Middle frontal gyrus (tissue), 1 donor: ENCODE data around the gene NOTO.
A peak's percentile ranks its signal among the peaks of the same experiment; 100 is the strongest.
"Not testable (repeated sequence)": the region's sequence is repeated elsewhere in the genome, so short reads cannot be mapped to it uniquely, and the experiment has no call there.

ENCODE experiments used
- DNase-seq: peaks from one replicate; pipeline ENCODE4 v3.0.0-alpha.2; 2015; ENCODE audit warnings: low spot score; ENCODE audit errors: extremely low spot score

The NOTO gene, protein sequence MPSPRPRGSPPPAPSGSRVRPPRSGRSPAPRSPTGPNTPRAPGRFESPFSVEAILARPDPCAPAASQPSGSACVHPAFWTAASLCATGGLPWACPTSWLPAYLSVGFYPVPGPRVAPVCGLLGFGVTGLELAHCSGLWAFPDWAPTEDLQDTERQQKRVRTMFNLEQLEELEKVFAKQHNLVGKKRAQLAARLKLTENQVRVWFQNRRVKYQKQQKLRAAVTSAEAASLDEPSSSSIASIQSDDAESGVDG

DNA sequence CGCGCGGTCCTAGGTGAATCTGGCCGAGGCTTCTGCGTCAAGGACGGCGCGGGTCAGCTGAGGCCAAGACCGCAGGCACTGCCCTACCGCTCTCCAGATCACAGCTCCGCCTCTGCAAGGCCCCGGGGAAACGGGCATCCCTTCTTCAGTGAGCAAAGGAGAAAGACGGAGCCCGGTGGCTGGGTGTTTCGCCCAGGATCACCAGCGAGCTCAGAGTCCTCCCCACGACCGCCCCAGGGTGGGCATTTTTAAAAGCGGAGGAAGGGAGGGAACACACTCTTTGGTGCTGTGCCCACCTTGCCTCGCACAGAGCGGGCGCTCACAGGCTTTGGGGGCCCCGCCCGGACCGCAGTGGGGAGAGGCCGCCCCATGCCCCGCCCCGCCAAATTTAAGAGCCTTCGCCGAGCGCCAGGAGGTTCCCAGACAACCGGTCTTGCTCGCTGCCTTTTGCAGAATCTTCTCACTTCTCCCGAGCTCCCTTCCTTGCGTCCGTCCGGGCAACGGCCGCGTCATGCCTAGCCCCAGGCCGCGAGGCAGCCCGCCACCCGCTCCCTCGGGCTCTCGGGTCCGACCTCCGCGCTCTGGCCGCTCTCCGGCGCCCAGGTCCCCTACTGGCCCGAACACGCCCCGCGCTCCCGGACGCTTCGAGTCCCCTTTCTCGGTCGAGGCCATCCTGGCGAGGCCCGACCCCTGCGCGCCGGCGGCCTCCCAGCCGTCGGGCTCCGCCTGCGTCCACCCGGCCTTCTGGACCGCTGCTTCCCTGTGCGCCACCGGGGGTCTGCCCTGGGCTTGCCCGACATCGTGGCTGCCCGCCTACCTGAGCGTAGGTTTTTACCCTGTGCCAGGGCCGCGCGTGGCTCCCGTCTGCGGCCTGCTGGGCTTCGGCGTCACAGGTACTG is at the start of gene NOTO:
NOTO (plus strand) TSS at position 419 of the 899 bp plus-strand sequence; CDS start at position 512, 93 bp downstream.
- no peak for DNase-seq

DNA sequence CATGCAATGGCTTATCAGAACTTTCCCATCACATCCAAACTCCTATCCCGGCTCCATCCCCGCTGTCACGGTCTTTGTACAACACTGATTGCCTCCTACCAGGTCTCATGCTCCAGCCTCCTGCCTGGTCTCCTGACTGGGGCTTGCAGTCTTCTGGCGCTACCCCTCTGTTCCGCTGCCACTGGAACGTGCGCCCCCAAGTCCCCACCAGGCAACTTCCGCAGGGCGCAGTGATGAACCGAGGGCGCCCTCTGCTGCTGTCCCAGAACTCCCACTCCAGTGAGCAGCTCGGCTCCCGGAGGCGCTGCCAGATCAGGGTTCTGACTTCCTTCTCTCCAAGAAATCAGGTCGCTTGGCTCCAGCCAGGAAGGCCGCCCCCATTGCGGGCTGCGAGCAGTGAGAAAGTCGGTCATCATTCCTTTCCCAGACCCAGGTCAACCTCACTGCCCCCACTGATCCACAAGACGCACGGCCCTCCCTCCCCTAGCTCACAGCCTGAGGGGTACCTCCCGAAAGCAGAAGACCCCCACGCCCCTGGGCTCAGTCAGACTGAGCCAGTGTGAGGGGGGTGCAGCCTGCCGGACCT is 45.7 kb upstream of the NOTO start:
- DNase-seq, result no peak

DNA sequence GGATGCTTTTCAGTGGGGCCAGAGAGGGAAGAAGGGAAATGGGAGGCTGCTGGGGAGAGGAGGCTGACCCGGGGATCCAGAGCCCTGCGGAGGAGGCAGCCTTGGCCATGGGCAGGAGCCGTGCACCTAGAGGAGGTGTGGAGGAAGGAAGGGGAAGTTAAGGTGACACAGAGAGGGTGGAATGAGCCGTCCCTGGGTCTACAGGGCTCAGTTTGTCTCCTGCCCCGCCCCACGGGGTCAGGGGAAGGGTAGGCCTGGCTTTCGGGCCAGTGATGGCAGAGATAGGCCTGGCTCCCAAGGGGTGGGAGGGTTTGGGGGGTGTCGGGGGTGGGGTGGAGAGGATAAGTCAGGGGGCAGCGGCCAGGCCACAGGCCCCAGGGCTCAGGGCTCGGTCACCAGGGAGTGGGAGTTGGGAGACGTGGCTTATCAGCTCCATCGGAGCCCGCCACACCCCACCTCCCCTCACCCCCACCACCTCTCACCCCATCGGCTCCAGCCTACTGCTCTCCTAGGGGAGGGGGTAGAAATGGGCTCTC is 39.5 kb upstream of the NOTO start:
- no peak for DNase-seq

DNA sequence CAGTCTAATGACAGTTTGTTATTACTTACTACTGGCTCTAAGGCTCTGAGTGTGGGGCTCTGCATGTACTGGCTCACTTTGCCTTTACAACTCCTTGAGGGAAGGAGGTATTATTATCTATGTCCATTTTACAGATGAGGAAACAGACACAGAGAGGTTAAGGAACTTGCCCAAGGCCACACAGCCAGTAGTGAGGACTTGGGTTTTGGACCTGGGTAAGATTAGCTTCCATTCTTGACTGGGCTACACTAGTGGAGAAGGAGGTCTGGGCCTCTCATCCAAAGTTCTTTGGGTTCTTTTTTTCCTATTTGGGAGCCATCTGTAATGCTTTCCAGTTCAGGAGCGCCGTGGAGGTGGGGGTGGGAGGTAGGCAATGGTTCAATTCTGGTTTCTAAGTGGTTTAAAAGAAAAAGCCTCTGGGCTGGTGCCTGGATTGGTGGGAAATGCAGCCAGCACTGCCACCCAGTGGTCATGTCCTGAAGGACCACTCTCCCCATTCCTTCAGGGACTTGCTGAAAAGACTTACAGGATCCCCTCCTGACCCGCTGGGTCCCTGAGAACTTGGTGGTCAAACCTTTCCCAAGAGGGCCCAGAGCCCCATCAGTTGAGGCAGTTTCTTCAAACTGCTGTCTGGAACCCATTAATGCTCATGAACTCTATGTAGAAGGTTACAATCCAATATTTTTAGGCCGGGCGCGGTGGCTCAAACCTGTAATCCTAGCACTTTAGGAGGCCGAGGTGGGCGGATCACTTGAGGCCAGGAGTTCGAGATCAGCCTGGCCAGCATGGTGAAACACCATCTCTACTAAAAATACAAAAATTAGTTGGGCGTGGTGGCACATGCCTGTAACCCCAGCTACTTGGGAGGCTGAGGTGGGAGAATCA is 38.6 kb upstream of the NOTO start:
- peak; percentile 62 for DNase-seq

DNA sequence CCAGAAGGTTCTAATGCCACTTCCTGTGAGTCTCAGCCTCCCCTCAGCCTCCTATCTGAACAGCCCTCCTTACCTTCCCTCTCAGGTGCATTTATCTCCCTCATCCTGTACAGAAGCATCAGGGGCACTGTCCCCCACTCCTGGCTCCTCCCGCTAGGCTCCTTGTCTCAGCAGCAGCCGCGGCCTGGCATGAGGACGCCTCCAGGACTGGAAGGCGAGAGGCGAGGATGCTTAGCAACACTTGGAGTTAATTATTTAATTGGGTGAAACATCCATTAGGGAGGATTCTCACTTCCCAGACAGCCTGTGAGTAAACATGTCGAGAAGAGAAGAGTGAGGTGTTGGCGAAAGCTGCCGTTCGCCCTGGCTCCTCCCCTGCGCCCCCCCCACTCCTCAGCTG is 36.4 kb upstream of the NOTO start:
- DNase-seq, result not testable (repeated sequence)

DNA sequence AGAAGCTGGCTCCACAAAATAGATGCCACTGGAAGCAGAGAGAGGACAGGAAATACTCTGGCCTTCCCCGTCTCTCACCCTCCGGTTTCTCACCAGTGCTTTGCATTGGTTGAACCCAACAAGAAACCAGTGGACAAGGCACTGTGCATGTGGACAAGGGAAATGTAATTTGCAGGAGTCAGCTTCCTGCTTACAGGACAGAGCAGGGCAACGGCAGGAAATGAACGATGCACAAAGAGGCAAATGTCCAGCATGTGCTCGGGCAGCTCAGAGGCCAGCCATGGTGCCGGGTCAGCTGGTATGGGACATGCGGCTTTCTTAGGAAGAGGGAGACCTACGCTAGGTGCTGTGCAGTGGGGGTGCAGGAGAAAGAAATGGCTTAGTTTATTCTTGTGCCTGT is 35.6 kb upstream of the NOTO start:
- DNase-seq, result not testable (repeated sequence)

DNA sequence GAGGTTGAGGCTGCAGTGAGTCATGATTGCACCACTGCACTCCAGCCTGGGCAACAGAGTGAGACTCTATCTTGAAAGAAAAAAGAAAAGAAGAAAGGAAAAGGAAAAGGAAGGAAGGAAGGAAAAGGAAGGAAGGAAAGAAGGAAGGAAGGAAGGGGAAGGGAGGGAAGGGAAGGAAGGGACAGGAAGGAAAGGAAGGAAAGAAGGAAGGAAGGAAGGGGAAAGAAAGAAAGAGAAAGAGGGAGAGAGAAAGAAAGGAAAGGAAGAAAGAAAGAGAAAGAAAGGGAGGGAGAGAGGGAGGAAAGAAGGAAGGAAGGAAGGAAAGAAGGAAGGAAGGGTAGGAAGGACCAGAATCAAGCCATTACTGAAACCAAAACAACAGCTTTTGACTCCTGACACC is 34.0 kb upstream of the NOTO start:
- DNase-seq, result not testable (repeated sequence)

DNA sequence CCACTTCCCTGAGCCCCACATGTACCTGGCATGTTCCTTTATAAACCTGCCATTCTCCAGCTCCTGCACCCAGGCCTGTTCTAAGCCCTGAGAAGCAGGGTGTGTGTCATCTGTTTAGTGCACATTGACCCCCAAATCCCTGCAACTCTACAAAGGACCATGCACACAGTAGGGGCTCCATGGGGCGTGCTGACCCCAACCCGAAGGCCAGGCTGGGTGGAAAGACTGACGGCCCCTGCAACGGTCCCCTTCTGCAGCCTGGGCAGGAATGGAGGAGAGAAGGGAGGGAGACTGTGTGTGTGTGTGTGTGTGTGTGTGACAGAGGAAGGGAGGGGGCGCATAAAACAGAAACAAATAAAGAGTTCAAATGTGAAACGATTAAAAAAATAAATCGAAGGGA is 32.0 kb upstream of the NOTO start:
- DNase-seq, result not testable (repeated sequence)

DNA sequence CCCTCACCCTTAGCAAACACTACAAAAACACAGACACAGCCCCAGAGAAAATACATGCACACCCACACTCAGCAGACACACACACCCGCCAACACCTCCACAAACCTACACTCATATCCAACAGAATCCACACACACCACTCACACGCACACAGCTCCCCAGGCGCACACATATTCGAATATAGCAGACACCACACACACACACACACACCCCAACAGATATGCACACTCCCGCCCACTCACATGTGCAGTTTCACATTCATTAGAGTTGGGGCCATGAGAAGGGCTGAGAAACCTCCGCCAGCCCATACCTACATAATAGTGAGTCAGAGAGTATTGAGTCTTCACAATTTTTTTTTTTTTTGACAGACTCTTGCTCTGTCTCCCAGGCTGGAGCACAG is 29.4 kb upstream of the NOTO start:
- DNase-seq, result no peak

DNA sequence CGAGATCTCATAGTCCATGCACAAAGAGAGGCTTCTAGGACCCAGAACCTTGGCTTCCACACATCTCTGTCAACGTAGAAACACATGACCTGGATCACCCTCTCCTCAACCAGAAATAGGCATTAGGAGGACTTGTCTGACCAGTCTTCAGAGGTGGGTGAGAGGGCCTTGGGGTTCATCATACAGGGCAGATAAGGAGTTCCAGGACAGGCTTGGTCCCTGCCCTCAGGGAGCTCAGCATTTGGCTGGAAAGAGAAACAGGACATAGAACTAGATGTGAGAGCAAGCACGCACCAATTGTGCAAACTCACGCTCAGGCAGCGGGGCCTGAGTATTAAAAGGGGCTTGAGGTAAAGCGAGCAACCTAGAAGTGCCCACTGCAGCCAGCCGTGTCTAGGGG is 28.6 kb upstream of the NOTO start:
- no peak for DNase-seq

DNA sequence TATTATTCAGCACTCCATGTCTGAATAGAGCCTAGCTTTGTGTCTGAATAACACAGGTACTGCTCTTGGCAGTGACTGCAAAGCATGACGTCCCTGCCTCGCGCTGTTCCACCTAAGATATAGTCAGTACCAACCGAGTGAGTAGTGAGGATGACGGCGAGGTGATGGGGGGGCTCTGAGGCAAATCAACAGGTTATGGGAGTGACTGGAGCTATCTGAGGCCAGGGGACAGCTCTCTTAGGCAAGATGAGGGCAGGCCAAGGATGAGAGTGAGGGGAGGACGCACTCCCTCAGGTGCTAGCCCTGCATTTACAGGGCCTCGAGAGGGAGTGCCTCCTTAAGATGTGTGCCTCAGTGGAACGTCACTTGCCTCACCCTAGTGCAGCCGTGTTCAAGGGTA is 28.1 kb upstream of the NOTO start:
- no peak for DNase-seq

DNA sequence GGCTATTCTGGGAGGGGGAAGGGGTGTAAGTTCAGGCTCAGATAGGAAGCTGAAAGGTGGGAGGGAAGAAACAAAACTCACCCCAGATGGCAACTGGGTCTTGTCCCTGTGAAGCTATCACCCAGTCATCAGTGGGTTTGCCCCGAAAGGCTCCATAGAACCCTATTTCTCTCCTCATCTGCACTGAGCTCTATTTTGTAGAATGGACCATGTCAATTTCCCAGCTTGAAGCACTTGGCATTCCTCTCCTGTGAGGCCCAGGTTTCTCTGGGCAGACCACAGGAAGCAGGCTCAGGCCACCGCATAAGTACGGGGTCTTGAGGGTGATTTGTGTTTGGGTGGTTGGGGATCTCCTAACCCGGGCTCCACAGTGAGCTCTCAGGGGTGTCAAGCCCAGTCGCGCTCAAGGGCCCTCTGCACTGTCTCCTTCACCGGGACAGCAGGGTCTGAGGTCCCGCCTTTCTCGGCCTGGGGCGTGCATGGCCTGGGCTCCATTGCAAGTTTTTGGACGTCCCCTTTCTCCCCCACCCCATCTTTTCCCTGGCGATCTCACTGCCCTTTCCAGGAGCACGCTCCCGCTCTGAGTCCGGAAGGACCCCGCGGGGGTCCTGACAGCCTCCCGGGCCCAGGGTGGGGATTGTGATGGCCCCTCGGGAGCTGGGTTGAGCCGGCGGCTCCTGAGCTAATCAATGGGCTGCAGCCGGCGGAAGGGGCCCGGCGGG is 27.3 kb upstream of the NOTO start:
- no peak for DNase-seq

DNA sequence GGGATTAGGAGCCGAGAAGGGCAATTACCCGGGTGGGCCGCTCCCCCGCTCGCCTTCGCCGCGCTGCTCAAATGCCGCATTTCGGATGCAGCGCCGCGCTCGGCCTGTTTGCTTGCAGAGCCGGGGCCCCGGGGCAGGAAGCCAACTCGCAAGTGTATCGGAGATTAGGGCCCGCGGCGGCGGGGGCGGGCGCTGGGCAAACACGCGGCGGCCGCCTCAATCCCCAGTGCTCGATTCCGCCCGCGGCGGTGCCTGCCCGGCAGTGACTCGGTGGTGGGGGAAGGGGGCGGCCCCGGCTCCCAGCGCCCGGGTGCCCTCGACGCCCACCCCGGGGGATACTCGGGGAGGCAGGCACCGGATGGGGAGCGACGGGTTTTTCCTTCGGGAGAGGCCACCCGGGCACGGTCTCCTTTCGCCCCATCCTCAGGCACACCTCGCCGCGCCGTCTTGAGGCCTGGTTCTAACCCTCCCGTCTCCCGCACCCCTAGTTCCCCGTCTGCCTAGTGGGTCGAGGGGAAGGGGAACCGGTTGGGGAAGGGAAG is 26.6 kb upstream of the NOTO start:
- DNase-seq, result no peak

DNA sequence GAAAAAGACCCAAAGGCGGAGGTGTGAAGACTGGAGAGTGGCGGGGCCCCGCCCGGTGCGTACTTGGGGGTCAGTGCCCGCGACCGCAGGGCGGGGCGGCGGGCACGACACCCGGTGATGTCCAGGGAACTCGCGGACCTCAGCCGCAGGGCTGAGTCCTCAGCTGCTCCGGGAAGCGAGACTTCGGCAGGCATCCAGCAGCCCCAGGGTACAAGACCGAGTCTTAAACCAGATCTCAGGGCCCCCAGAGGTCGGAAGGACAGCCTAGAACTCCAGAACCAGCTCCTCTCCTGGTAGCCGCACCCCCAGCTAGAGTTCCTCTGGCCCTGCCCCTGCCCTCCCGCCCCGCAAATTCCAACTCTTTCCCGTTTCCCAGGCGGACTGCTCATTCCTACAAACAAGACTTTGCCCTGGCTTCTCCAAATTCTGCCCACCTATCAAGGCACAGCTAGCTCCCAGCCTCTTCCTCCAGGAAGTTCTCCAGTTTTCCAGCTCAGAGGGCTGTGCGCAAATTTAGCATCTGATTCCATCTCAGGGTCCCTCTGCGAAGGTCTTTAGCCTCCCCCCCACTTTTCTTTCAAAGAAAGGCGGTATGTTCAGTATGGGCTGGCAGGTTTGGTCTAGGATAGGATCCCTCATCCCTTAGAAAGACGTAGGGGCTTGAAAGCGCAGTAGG is 26.0 kb upstream of the NOTO start:
- DNase-seq, result no peak

DNA sequence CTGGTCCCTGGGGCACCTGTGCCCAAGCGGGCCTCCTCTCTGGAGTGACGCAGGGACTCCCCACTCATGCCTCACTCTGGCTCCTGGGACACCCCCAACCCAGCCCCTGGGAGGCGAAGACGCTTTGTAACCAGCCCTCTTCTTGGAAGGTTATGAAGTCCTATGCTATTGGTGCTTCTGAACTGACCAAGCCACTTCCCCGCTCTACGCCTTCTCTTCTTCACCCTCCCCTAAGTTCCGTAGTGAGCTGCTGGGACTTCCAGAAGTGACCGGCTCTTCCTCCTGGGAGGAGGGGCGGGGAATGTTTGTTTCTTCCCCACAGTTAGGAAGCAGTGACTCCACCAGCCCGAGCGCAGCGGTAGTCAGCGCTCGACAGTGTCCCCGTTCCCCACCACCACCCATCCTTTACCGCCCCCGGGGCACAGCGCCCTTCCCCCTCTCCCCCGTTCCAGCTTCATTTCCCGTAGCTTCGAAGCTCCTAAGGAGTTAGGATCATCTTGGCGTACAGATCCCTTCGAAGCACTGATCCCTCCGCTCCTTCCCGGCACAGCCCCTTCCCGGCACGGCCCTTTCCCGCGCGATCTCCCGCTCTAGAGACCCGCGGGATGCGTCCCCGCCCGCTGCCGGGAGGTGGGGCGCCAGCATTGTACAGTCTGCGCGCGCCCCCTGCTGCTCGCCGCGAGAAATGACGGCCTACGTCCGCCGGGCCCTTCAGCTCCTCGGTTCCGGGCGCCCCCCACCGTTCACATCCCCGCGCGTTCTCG is 25.3 kb upstream of the NOTO start:
- DNase-seq, result peak; percentile 63

DNA sequence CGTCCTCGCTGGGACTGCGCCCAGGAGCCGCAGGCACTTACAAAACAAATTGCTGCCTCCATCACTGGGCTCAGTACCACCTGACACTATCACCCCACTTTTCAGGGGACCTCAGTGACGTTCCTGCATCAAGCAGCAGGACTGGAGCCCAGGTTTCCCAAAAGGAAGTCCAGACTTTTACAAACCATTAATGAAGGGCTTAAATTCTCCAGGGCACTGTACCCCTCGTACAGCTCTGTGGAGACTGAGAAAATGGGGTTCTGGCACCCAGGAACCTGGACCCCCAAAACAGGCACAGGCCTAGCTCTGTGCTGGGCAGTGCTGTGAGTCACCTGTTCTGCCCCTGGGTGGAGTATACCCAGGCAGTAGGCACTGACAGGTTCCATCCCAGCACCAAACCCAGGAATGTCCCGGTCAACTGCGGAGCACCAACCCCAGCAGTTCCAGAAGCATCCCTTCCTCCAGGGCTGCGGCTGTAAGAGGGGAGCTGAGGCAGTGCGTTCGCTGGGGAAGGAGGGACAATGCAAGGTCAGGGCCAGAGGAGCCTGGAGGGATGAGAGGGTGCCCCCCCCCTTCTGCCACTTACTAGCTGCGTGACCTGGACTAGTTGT is 24.6 kb upstream of the NOTO start:
- no peak for DNase-seq

DNA sequence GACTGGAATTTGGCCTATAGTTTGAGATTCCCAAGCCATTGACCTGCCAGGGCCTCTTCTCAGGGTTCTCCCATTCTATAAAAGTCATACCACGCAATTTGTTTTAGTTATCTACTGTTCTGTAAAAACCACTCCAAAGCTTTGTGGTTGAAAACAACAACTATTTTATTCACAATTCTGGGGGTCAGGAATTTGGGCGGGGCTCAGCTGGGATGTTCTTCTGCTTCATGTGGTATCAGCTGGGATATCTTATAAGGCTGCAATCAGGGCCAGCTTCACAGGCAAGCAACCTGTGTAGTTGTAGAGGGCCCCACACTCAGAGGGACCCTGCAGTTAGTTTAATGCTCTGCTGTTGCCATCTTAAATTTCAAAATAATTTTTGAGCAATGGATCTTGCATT is 16.4 kb upstream of the NOTO start:
- DNase-seq, result no peak

DNA sequence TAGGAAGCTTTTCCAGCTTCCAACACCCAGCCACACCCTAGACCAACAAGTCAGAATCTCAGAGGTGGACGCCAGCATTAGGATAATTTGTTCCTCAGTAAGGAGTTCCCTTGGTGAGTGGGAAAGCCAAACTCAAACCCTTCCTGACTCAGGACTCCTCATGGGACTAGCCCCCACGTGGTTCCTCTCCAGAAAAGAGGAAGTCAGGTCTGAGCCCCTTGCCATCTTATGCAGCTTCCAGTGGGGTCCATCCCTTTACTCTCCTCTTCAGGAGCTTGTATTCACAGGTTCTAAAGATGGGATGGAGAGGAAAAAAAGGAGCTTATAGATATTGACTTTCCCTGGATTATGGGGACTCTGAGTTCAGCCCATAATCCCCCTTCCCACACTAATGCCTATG is 14.8 kb upstream of the NOTO start:
- no peak for DNase-seq
